Mesothelial cell of epicardium (in vitro differentiated cells): ENCODE results near the gene HYAL3. TPM values are rescaled to one million over a fixed set of nuclear protein-coding genes. Genes with fewer than 3 reads are reported as not detected.
"Not testable (repeated sequence)": the region's sequence is repeated elsewhere in the genome, so short reads cannot be mapped to it uniquely, and the experiment has no call there.

Source experiments
- DNase-seq, 2 experiments: peaks; one replicate each; pipeline ENCODE4 v3.0.0; 2021; ENCODE audit warnings: low spot score in 2 of 2; ENCODE audit not compliant: unreplicated experiment in 2 of 2
- H3K27ac Mint-ChIP-seq: 2 replicates; pipeline ENCODE4 v1.8.0; 2021; ENCODE audit warnings: mixed read lengths
- H3K27me3 Mint-ChIP-seq: 2 replicates; pipeline ENCODE4 v1.8.0; 2021; ENCODE audit warnings: low read depth, mixed read lengths
- H3K36me3 Mint-ChIP-seq: 2 replicates; pipeline ENCODE4 v1.8.0; 2021; ENCODE audit warnings: mixed read lengths
- H3K4me1 Mint-ChIP-seq: 2 replicates; pipeline ENCODE4 v1.8.0; 2021; ENCODE audit warnings: mixed read lengths
- H3K4me3 Mint-ChIP-seq: 2 replicates; pipeline ENCODE4 v1.8.0; 2021; ENCODE audit warnings: mild to moderate bottlenecking, moderate library complexity, mixed read lengths
- H3K9me3 Mint-ChIP-seq: 2 replicates; pipeline ENCODE4 v1.8.0; 2021; ENCODE audit warnings: mixed read lengths
- CTCF ChIP-seq: fragments of 200-600 bp; sonication (generic); IDR thresholded peaks from one replicate; pipeline ENCODE4 v1.5.0; 2021; ENCODE audit warnings: antibody characterized with exemption; ENCODE audit not compliant: unreplicated experiment
- total RNA-seq: library from RNA; stranded (reverse); gene quantifications from 3 replicates; pipeline ENCODE4 v1.2.1, GENCODE V29; 2021

HYAL3 gene
- total RNA-seq, 1 donor from 2014 or later = 2.9 TPM

GRCh38 chr3:50289130-50289529 is 10.1 kb downstream of the HYAL3 start:
- Mint-ChIP-seq H3K36me3 (peaks cover 1% of the 10 kb centered on the region), H3K27me3 (no peaks in the 10 kb centered on the region), H3K4me3 (no peak overlapping the region), H3K4me1 (peaks cover 13% of the 10 kb centered on the region), H3K27ac (no peak overlapping the region), H3K9me3 (no peaks in the 10 kb centered on the region)
- DNase-seq = no peak
- TF ChIP-seq CTCF = no peak

- H3K4me3 Mint-ChIP-seq = no peak overlapping the region
- H3K4me1 Mint-ChIP-seq = peaks cover 13% of the 10 kb centered on the region
- H3K27ac Mint-ChIP-seq = no peak overlapping the region
- H3K36me3 Mint-ChIP-seq = peaks cover 1% of the 10 kb centered on the region
- H3K9me3 Mint-ChIP-seq = no peaks in the 10 kb centered on the region
- no peaks in the 10 kb centered on the region for H3K27me3 Mint-ChIP-seq
- TF ChIP-seq CTCF = no peak
- no peak for DNase-seq
Observed at GRCh38 chr3:50288387-50289007, 10.7 kb downstream of the HYAL3 start.

DNA sequence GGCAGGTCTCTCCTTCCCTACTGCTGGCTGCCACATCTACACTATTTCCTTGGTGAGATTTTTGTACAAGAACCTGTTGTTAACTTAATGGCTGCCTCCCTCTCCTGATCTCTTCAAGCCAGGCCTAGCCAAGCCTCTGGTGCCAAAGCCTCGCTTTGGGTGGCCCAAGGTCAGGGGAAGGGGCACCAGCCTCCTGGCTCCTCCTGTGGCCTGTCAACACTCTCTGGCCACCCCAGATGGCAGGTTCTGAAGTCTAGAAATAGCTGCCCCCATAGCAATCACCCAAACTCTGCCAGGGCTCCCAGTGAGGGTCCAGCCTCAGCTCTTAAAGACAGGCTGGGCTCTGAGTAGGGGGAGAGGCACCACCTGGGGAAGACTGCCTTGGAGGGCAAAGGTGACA is 11.9 kb downstream of the HYAL3 start:
- Mint-ChIP-seq H3K27me3 (no peaks in the 10 kb centered on the region), H3K27ac (no peak overlapping the region), H3K36me3 (peaks cover 1% of the 10 kb centered on the region), H3K9me3 (no peaks in the 10 kb centered on the region), H3K4me1 (peaks cover 6% of the 10 kb centered on the region), H3K4me3 (no peak overlapping the region)
- TF ChIP-seq CTCF = no peak
- DNase-seq = no peak

DNA sequence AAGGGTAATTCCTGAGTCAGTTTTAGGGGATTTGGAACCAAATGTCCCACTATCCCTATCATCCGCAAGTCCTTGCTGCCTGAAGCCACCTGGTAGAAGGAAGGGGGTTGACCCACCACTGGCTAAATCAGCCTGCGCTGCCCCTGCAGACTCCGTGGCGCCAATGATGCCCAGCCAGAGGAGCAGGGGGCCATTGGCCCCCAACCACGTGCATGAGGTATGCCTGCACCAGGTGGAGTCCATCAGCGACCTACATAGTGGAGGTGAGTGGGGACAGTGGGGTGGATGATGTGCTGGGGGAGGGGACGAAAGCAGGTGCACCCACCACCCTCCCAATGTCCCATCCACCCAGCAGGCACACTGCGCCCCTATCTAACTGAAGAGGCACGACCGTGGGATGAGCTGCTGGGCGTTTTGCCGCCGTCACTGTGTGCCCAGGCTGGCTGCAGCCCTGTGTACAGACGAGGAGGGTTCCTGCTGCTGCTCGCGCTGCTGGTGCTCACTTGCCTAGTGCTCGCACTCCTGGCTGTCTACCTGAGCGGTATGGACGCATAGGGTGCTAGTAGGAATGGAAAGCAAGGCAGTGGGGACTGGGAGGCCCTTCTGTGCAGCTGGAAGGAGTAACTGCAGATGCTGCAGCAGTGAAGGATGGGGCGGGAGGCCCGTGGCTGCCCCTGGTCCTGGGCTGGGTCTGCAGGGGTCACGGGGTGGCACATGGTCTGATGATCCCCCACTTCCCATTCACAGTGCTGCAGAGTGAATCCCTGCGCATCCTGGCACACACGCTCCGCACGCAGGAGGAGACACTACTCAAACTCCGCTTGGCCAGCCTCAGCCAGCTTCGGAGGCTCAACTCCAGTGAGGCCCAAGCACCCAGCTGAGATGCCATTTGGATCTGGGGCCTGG is 12.6 kb downstream of the HYAL3 start:
- no peak overlapping the region for H3K27ac Mint-ChIP-seq
- no peak for DNase-seq
- no peaks in the 10 kb centered on the region for H3K9me3 Mint-ChIP-seq
- H3K36me3 Mint-ChIP-seq = peaks cover 1% of the 10 kb centered on the region
- peaks cover 6% of the 10 kb centered on the region for H3K4me1 Mint-ChIP-seq
- no peaks in the 10 kb centered on the region for H3K27me3 Mint-ChIP-seq
- TF ChIP-seq CTCF = no peak
- H3K4me3 Mint-ChIP-seq = no peak overlapping the region

DNA sequence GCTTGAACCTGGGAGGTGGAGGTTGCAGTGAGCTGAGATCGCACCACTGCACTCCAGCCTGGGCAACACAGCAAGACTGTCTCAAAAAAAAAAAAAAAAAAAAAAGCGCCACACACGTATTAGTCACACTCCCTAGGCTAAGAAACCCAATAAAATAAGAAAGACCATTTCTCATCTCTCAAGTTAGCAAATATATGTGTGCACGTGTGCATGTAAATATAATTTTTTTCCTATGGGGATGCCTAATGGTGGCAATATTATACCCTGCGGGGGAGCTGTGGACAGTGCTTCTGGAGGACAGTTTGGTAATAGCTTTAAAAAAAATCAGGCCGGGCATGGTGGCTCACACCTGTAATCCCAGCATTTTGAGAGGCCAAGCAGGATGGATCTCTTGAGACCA is 15.1 kb downstream of the HYAL3 start:
- H3K27ac Mint-ChIP-seq, H3K27me3 Mint-ChIP-seq, H3K36me3 Mint-ChIP-seq, H3K9me3 Mint-ChIP-seq, H3K4me3 Mint-ChIP-seq, H3K4me1 Mint-ChIP-seq, DNase-seq: not testable (repeated sequence)
